Sigmoid colon (tissue), 4 donors: ENCODE data around the gene VAT1L.

Experiments
- EP300 ChIP-seq, 4 donors: sonication (generic); formaldehyde crosslinking; IDR thresholded peaks; one replicate each; pipeline ENCODE4 v1.6.1; 2017; ENCODE audit warnings: antibody characterized with exemption in 4 of 4
- POLR2A ChIP-seq, 2 donors: fragments of 450-650 bp; IDR thresholded peaks; one replicate each; pipeline ENCODE4 v1.6.1; 2016; ENCODE audit warnings: antibody characterized with exemption in 2 of 2, mild to moderate bottlenecking in 2 of 2, moderate library complexity in 2 of 2
- POLR2AphosphoS5 ChIP-seq, 4 donors: sonication (generic); formaldehyde crosslinking; IDR thresholded peaks; one replicate each; pipeline ENCODE4 v1.6.1; 2017; ENCODE audit warnings: antibody characterized with exemption in 4 of 4
- TF ChIP-seq, protein P1 (sequence below), 4 experiments: fragments of 450-650 bp in 3 of 4; fragments of 200-600 bp in 1 of 4; IDR thresholded peaks; one replicate each; pipeline ENCODE4 v1.5.1; 2016 to 2019; ENCODE audit warnings: antibody characterized with exemption in 4 of 4, mild to moderate bottlenecking in 3 of 4, moderate library complexity in 2 of 4

DNA sequence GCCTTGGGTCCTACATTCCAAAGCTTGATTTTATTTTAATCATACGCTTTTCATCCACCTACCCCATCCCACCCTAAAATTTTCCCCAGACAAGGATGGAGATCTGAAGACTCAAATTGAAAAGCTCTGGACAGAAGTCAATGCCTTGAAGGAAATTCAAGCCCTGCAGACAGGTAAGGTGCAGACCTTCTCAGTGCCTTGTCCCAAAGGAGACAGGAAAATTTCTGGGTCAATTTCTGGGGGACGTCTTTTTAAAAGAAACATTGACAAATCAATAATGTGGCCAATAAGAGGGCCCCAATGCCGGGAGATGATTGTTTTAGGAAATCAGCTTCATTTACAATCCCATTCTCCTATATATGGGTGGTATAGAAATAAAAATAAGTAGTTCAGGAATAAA is 239.7 kb downstream of the VAT1L start:
- no peak for TF ChIP-seq POLR2AphosphoS5 (IDR thresholded peaks at IDR 0.05)
- TF ChIP-seq POLR2A (IDR thresholded peaks at IDR 0.05): no peak
- TF ChIP-seq, protein P1, sequence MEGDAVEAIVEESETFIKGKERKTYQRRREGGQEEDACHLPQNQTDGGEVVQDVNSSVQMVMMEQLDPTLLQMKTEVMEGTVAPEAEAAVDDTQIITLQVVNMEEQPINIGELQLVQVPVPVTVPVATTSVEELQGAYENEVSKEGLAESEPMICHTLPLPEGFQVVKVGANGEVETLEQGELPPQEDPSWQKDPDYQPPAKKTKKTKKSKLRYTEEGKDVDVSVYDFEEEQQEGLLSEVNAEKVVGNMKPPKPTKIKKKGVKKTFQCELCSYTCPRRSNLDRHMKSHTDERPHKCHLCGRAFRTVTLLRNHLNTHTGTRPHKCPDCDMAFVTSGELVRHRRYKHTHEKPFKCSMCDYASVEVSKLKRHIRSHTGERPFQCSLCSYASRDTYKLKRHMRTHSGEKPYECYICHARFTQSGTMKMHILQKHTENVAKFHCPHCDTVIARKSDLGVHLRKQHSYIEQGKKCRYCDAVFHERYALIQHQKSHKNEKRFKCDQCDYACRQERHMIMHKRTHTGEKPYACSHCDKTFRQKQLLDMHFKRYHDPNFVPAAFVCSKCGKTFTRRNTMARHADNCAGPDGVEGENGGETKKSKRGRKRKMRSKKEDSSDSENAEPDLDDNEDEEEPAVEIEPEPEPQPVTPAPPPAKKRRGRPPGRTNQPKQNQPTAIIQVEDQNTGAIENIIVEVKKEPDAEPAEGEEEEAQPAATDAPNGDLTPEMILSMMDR (IDR thresholded peaks at IDR 0.05): no peak
- no peak for TF ChIP-seq EP300 (IDR thresholded peaks at IDR 0.05)
